HL-60 (cell line): ENCODE results near the gene PARP2.

Experiments
- DNase-seq, 2 experiments: peaks; one replicate each; pipeline ENCODE4 v3.0.0-alpha.2; 2010 to 2020; ENCODE audit warnings: low read depth in 1 of 2, low spot score in 1 of 2
- H3K27ac ChIP-seq: fragments of 250-450 bp; sonication (Bioruptor Pico); replicated peaks from 2 replicates; pipeline ENCODE4 v1.5.1; 2020; ENCODE audit warnings: mild to moderate bottlenecking, moderate library complexity
- H3K27me3 ChIP-seq: fragments of 250-450 bp; sonication (Bioruptor Pico); 2 replicates; pipeline ENCODE4 v1.5.1; 2021; ENCODE audit warnings: mild to moderate bottlenecking, moderate library complexity; ENCODE audit not compliant: insufficient read depth, poor library complexity, severe bottlenecking
- H3K4me3 ChIP-seq: replicated peaks from 2 replicates; pipeline ENCODE4 v1.5.1; 2011; ENCODE audit warnings: mild to moderate bottlenecking, control low read depth, low read length; ENCODE audit not compliant: insufficient read depth
- GABPA ChIP-seq: IDR thresholded peaks from 2 replicates; pipeline ENCODE4 v1.6.1; 2012; ENCODE audit warnings: low read depth
- POLR2AphosphoS5 ChIP-seq: IDR thresholded peaks from 2 replicates; pipeline ENCODE4 v1.6.1; 2012; ENCODE audit warnings: low read depth
- SPI1 ChIP-seq: IDR thresholded peaks from 2 replicates; pipeline ENCODE4 v1.6.1; 2012; ENCODE audit warnings: low read depth, mild to moderate bottlenecking, borderline replicate concordance
- TF ChIP-seq, protein P1 (sequence below): IDR thresholded peaks from one replicate; pipeline ENCODE4 v1.5.1; 2011; ENCODE audit warnings: low read length, control low read depth, inconsistent platforms; ENCODE audit not compliant: insufficient read depth
- TF ChIP-seq, protein P2 (sequence below): IDR thresholded peaks from 2 replicates; pipeline ENCODE4 v1.6.1; 2012; ENCODE audit warnings: low read depth; ENCODE audit not compliant: insufficient replicate concordance

The PARP2 gene

DNA sequence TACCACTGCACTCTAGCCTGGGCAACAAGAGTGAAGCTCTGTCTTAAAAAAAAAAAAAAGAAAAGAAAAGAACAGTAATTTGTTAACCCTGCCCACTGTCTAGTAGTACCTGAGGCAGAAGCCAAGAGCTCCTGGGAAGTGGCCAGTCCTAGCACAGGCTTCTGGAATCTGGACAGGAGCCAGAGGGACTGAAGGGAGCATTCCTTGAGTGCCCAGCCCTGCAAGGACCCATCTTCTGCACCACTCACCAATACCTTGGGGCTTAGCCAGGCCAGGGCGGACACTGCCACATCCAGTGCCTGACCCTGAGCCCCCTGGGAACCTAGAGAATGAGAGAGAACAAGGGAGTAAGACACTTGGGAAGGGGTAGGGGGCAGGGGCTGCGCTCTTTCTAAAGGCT lies 33.7 kb downstream of the PARP2 start:
- Histone ChIP-seq H3K27ac (no peak overlapping the region), H3K4me3 (no peak overlapping the region), H3K27me3 (no peaks in the 10 kb centered on the region)
- TF ChIP-seq, protein P1, sequence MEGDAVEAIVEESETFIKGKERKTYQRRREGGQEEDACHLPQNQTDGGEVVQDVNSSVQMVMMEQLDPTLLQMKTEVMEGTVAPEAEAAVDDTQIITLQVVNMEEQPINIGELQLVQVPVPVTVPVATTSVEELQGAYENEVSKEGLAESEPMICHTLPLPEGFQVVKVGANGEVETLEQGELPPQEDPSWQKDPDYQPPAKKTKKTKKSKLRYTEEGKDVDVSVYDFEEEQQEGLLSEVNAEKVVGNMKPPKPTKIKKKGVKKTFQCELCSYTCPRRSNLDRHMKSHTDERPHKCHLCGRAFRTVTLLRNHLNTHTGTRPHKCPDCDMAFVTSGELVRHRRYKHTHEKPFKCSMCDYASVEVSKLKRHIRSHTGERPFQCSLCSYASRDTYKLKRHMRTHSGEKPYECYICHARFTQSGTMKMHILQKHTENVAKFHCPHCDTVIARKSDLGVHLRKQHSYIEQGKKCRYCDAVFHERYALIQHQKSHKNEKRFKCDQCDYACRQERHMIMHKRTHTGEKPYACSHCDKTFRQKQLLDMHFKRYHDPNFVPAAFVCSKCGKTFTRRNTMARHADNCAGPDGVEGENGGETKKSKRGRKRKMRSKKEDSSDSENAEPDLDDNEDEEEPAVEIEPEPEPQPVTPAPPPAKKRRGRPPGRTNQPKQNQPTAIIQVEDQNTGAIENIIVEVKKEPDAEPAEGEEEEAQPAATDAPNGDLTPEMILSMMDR: no peak
- TF ChIP-seq POLR2AphosphoS5: no peak
- no peak for TF ChIP-seq SPI1
- TF ChIP-seq, protein P2, sequence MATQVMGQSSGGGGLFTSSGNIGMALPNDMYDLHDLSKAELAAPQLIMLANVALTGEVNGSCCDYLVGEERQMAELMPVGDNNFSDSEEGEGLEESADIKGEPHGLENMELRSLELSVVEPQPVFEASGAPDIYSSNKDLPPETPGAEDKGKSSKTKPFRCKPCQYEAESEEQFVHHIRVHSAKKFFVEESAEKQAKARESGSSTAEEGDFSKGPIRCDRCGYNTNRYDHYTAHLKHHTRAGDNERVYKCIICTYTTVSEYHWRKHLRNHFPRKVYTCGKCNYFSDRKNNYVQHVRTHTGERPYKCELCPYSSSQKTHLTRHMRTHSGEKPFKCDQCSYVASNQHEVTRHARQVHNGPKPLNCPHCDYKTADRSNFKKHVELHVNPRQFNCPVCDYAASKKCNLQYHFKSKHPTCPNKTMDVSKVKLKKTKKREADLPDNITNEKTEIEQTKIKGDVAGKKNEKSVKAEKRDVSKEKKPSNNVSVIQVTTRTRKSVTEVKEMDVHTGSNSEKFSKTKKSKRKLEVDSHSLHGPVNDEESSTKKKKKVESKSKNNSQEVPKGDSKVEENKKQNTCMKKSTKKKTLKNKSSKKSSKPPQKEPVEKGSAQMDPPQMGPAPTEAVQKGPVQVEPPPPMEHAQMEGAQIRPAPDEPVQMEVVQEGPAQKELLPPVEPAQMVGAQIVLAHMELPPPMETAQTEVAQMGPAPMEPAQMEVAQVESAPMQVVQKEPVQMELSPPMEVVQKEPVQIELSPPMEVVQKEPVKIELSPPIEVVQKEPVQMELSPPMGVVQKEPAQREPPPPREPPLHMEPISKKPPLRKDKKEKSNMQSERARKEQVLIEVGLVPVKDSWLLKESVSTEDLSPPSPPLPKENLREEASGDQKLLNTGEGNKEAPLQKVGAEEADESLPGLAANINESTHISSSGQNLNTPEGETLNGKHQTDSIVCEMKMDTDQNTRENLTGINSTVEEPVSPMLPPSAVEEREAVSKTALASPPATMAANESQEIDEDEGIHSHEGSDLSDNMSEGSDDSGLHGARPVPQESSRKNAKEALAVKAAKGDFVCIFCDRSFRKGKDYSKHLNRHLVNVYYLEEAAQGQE: no peak
- TF ChIP-seq GABPA: no peak
- no peak for DNase-seq

DNA sequence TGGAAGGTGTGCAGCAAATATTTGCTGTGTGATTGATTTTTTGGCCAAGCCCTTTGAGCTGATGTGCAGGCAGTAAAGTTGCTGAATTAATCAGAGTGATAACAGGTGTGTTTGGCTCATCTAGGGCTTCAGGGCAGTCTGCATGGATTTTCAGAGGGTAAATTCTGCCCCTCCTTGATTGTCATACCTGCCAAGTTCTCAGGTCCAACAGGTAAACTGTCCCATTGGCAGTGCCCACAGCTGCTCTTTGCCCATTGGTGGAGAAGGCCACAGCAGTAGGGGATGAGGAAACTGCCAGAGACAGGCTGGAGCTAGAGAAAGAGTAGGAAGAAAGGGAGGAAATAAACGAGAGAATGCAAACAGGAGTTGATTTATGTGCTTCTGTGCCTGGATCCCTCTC lies 36.3 kb downstream of the PARP2 start:
- Histone ChIP-seq H3K27me3 (no peaks in the 10 kb centered on the region), H3K27ac (no peak overlapping the region), H3K4me3 (no peak overlapping the region)
- TF ChIP-seq POLR2AphosphoS5: no peak
- TF ChIP-seq, protein P2: no peak
- no peak for TF ChIP-seq SPI1
- TF ChIP-seq, protein P1: no peak
- TF ChIP-seq GABPA: no peak
- no peak for DNase-seq

DNA sequence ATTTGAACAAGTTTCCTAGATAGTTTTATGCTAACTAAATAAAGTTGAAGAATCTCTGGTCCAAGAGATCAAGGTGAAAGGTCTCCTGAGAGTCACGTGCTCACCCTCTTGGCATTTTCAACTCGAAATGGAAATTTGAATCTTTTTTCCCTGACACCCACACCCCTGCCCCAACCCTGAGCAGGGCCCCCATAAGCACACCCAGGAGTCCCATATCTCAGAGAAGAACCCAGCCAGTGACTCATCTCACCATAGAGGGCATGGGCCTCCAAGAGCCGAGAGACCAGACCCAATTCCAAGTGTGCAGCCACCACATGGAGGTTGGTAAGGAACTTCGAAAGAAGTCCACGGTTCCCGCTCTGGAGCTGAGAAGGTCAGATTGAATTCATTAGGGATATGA lies 37.2 kb downstream of the PARP2 start:
- Histone ChIP-seq H3K27ac (no peak overlapping the region), H3K27me3 (no peaks in the 10 kb centered on the region), H3K4me3 (no peak overlapping the region)
- TF ChIP-seq, protein P2: no peak
- TF ChIP-seq POLR2AphosphoS5 (no peak), GABPA (no peak), SPI1 (no peak)
- TF ChIP-seq, protein P1: no peak
- no peak for DNase-seq
